IPS DF 19.7 (cell line): ENCODE data around the gene OSTN.

Source experiments
- DNase-seq: peaks from one replicate; pipeline ENCODE4 v3.0.0-alpha.2; 2013; ENCODE audit warnings: low read depth, low spot score

Gene OSTN

DNA sequence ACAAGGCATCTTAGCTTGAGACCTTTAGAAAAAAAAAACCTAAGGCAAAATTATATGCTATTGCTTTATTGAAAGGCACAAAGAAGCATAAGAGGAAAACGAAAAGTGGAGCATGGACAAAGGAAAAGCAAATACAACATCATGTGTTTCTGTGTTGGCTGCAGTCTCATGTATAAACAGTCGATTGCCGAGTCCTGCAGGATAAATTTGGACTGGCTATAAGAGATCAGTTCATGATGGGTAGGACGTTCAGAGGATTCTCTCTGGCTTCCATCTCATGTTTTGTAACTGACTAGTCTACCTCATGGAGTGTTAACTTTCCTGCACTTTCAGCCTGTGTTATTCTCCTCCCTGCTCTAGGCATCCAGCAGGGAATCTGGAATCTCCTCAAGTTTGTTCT lies 108.3 kb downstream of the OSTN start:
- no peak for DNase-seq

DNA sequence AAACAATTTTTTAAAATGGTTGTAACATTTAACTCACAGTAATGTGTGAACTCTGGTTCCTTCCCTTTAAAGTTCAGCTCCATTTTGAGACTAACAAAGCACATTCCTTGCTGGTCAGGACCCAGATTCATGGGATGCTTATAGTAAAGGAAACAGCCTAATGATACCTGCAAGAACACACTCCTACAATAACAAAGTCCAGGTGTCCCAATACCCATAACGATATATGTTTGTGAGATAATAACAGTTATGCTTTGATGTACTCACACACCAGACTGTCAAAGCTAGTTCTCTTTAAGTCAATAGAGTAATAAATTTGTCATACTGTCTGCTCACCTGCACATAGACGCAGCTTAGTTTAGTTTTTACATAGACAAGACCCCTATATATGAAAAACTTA lies 114.3 kb downstream of the OSTN start:
- no peak for DNase-seq

DNA sequence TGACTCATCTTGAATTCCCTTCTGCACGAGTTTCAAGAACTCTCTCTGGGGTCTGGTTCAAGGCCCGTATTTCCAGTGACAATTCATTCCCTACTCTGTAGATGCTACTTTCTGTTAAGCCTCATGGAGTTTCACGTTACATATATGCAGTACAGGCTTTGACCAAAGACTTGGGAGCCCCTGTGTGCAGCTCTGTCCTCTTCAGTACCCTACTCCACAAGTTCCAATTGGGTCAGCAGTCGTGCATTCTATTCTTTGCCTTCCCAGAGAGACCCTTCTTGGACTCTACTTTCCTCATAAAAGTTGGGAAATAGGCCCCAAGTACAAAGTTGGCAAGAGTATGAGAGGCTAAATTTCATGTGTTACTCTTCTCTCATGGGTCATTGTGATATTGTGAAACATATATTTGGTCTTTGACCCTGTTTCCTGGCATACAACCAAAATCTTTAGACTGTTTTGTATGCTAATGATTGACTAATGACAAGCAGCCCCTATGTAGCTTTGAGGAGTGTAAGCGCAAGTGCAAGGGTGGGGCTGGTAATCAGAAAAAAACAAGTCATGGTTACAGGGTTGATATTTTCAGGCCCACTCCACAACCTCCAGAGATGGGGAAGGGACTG lies 115.2 kb downstream of the OSTN start:
- DNase-seq, result no peak
